Naive thymus-derived CD8-positive, alpha-beta T cell (primary cell): ENCODE measurements around the gene KLRC4. TPM values are rescaled to one million over a fixed set of nuclear protein-coding genes. Genes with fewer than 3 reads are reported as not detected.
"Not testable (repeated sequence)": the region's sequence is repeated elsewhere in the genome, so short reads cannot be mapped to it uniquely, and the experiment has no call there.

Experiments used
- ATAC-seq, 2 donors: fragments of 150-1000 bp; cut with Tn5 transposase in 1 of 2; sonication (Bioruptor Pico), chemical (Tn5 transposase) in 1 of 2; 1 replicate in 1 of 2; 2 replicates in 1 of 2; pipeline ENCODE4 v1.10.0; 2021; ENCODE audit warnings: mild to moderate bottlenecking in 2 of 2, moderate library complexity in 2 of 2
- POLR2A ChIA-PET: fragments of 350-600 bp; sonication (Branson Sonifier 250); formaldehyde crosslinking; loops from one replicate; lab custom pipeline; 2021; ENCODE audit warnings: antibody characterized with exemption; lab: Charles Lee
- DNase-seq, 10 donors: peaks; one replicate each; pipeline versions ENCODE4 v3.0.0 to v3.0.0-alpha.2; 2020 to 2022
- H3K27ac Mint-ChIP-seq, 10 donors: one replicate each; pipeline ENCODE4 v1.8.0; 2020 to 2022; ENCODE audit warnings: mild to moderate bottlenecking in 10 of 10, mixed read lengths in 10 of 10, moderate library complexity in 4 of 10, inconsistent platforms in 1 of 10
- H3K27me3 Mint-ChIP-seq, 5 donors: one replicate each; pipeline ENCODE4 v1.8.0; 2021 to 2022; ENCODE audit warnings: mixed read lengths in 5 of 5
- H3K36me3 Mint-ChIP-seq, 3 donors: one replicate each; pipeline ENCODE4 v1.8.0; 2020 to 2022; ENCODE audit warnings: mixed read lengths in 3 of 3, mild to moderate bottlenecking in 2 of 3, inconsistent platforms in 1 of 3
- H3K4me1 Mint-ChIP-seq, 4 donors: one replicate each; pipeline ENCODE4 v1.8.0; 2021 to 2022; ENCODE audit warnings: mixed read lengths in 4 of 4
- H3K4me3 Mint-ChIP-seq, 10 donors: one replicate each; pipeline ENCODE4 v1.8.0; 2020 to 2022; ENCODE audit warnings: mild to moderate bottlenecking in 10 of 10, mixed read lengths in 10 of 10, moderate library complexity in 6 of 10, inconsistent platforms in 1 of 10
- H3K9me3 Mint-ChIP-seq, 9 donors: one replicate each; pipeline ENCODE4 v1.8.0; 2020 to 2022; ENCODE audit warnings: mixed read lengths in 9 of 9, mild to moderate bottlenecking in 3 of 9, inconsistent platforms in 1 of 9, moderate library complexity in 1 of 9
- polyA plus RNA-seq, 3 donors: library from polyadenylated mRNA; unstranded; fragments of 300-500 nt; fragmentation: Illumina TruSeq; gene quantifications; one replicate each; pipeline ENCODE4 v1.2.3, GENCODE V29; 2021
- total RNA-seq, 8 experiments: library from RNA in 2 of 8; stranded (reverse) in 2 of 8; gene quantifications; one replicate each; pipeline ENCODE4 v1.2.3 and lab custom pipeline; 2021 to 2026

Gene KLRC4
- 10 to 100 TPM; 55.4 to 57.6 TPM for total RNA-seq
- polyA plus RNA-seq = 10 to 100 TPM in 2 of 3 donors, 1 to 10 TPM in 1; 1.3 to 31.8 (median 13.6) TPM
- total RNA-seq (lab: John Stamatoyannopoulos, UW) = 0 to 3.4 (median 2.3) reads per million in 6 experiments

GRCh38 chr12:10409392-10409791, at the start of gene KLRC4:
Gene KLRC4, minus strand, starts transcription at chr12:10409757. Its CDS starts 182 bp downstream, at chr12:10409575.
- POLR2A ChIA-PET = interaction anchor here (0.9 to 2.1 kb wide), 11 partner anchors 12 to 153 kb away, joined by 3 to 18 read pairs (median 6); no protein-coding TSS in a partner anchor
- DNase-seq (peak in 6 of 10 donors; percentile 7 to 68 (median 52)), ATAC-seq (peak; percentile 81 to 89)
- H3K27ac Mint-ChIP-seq = peak within 1 kb of the TSS; percentile 38 to 98 (median 92)
- peak within 1 kb of the TSS; percentile 86 to 97 (median 90) for H3K4me3 Mint-ChIP-seq
- no peaks in the 10 kb centered on the region for H3K27me3 Mint-ChIP-seq
- peaks cover 0 to 4% (median 0%) of the 10 kb centered on the region in 9 donors for H3K9me3 Mint-ChIP-seq
- H3K36me3 Mint-ChIP-seq = peaks cover 0 to 31% (median 27%) of the 10 kb centered on the region in 3 donors
- peaks cover 9 to 36% (median 25%) of the 10 kb centered on the region in 4 donors for H3K4me1 Mint-ChIP-seq

- H3K9me3 Mint-ChIP-seq = peaks cover 21 to 82% (median 69%) of the 10 kb centered on the region in 9 donors
- H3K27ac Mint-ChIP-seq = peak overlapping the region in 2 of 10 donors; percentile 52 to 80
- POLR2A ChIA-PET = no interaction called here
- ATAC-seq (no peak), DNase-seq (no peak)
- peaks cover 7 to 12% (median 12%) of the 10 kb centered on the region in 4 donors for H3K4me1 Mint-ChIP-seq
- H3K36me3 Mint-ChIP-seq = peaks cover 2 to 52% (median 47%) of the 10 kb centered on the region in 3 donors
- H3K27me3 Mint-ChIP-seq = no peaks in the 10 kb centered on the region
- no peak overlapping the region for H3K4me3 Mint-ChIP-seq
Observed at GRCh38 chr12:10457760-10458159, 48.2 kb upstream of the KLRC4 start.

- H3K36me3 Mint-ChIP-seq = peaks cover 0 to 44% (median 38%) of the 10 kb centered on the region in 3 donors
- H3K27me3 Mint-ChIP-seq = no peaks in the 10 kb centered on the region
- DNase-seq = no peak
- no peak overlapping the region for H3K4me3 Mint-ChIP-seq
- H3K9me3 Mint-ChIP-seq = peaks cover 16 to 73% (median 61%) of the 10 kb centered on the region in 9 donors
- no peak overlapping the region for H3K27ac Mint-ChIP-seq
- peaks cover 7 to 12% (median 11%) of the 10 kb centered on the region in 4 donors for H3K4me1 Mint-ChIP-seq
- POLR2A ChIA-PET = no interaction called here
- no peak for ATAC-seq
Observed at GRCh38 chr12:10456856-10457255, 47.3 kb upstream of the KLRC4 start.

GRCh38 chr12:10455766-10456165, 46.2 kb upstream of the KLRC4 start:
- ATAC-seq = no peak
- H3K27ac Mint-ChIP-seq = no peak overlapping the region

GRCh38 chr12:10454531-10454930, 45.0 kb upstream of the KLRC4 start:
- no peak for DNase-seq
- ATAC-seq = no peak
- Mint-ChIP-seq H3K4me3 (no peak overlapping the region), H3K4me1 (peaks cover 5 to 12% (median 11%) of the 10 kb centered on the region in 4 donors), H3K27me3 (no peaks in the 10 kb centered on the region), H3K27ac (peak overlapping the region in 1 of 10 donors; percentile 10), H3K9me3 (peaks cover 12 to 53% (median 46%) of the 10 kb centered on the region in 9 donors), H3K36me3 (peaks cover 0 to 33% (median 31%) of the 10 kb centered on the region in 3 donors)
- POLR2A ChIA-PET = no interaction called here

More at GRCh38 chr12:10455766-10456165, 46.2 kb upstream of the KLRC4 start:
- POLR2A ChIA-PET = no interaction called here
- Mint-ChIP-seq H3K4me3 (no peak overlapping the region), H3K36me3 (peaks cover 0 to 37% (median 35%) of the 10 kb centered on the region in 3 donors), H3K9me3 (peaks cover 14 to 65% (median 57%) of the 10 kb centered on the region in 9 donors), H3K27me3 (no peaks in the 10 kb centered on the region), H3K4me1 (peaks cover 5 to 12% (median 11%) of the 10 kb centered on the region in 4 donors)
- no peak for DNase-seq

GRCh38 chr12:10453156-10453555, 43.6 kb upstream of the KLRC4 start, which contains the start of gene KLRC1:
Gene KLRC1, minus strand, starts transcription at chr12:10453377. Its CDS starts 2,221 bp downstream, at chr12:10451156.
- H3K36me3 Mint-ChIP-seq = peaks cover 0 to 30% (median 27%) of the 10 kb centered on the region in 3 donors
- POLR2A ChIA-PET = no interaction called here
- DNase-seq (no peak), ATAC-seq (no peak)
- H3K27ac Mint-ChIP-seq = peak within 1 kb of the TSS in 1 of 10 donors; percentile 17
- H3K9me3 Mint-ChIP-seq = peaks cover 10 to 39% (median 33%) of the 10 kb centered on the region in 9 donors
- H3K27me3 Mint-ChIP-seq = no peaks in the 10 kb centered on the region
- peak within 1 kb of the TSS in 1 of 10 donors; percentile 47 for H3K4me3 Mint-ChIP-seq
- peaks cover 7 to 12% (median 10%) of the 10 kb centered on the region in 4 donors for H3K4me1 Mint-ChIP-seq

GRCh38 chr12:10448236-10448635, 38.7 kb upstream of the KLRC4 start:
- H3K27ac Mint-ChIP-seq = no peak overlapping the region
- peaks cover 0 to 3% (median 0%) of the 10 kb centered on the region in 9 donors for H3K9me3 Mint-ChIP-seq
- ATAC-seq = no peak
- H3K4me1 Mint-ChIP-seq = peaks cover 3 to 10% (median 6%) of the 10 kb centered on the region in 4 donors
- POLR2A ChIA-PET = no interaction called here
- peaks cover 0 to 2% (median 0%) of the 10 kb centered on the region in 3 donors for H3K36me3 Mint-ChIP-seq
- no peak overlapping the region for H3K4me3 Mint-ChIP-seq
- no peak for DNase-seq
- H3K27me3 Mint-ChIP-seq = no peaks in the 10 kb centered on the region

GRCh38 chr12:10446052-10446451, 36.5 kb upstream of the KLRC4 start:
- H3K27me3 Mint-ChIP-seq, ATAC-seq, H3K36me3 Mint-ChIP-seq, H3K27ac Mint-ChIP-seq, H3K4me3 Mint-ChIP-seq, H3K4me1 Mint-ChIP-seq, H3K9me3 Mint-ChIP-seq, POLR2A ChIA-PET, DNase-seq: not testable (repeated sequence)

GRCh38 chr12:10441144-10441543, 31.6 kb upstream of the KLRC4 start:
- POLR2A ChIA-PET, ATAC-seq, H3K36me3 Mint-ChIP-seq, H3K4me1 Mint-ChIP-seq, H3K9me3 Mint-ChIP-seq, DNase-seq, H3K27me3 Mint-ChIP-seq: not testable (repeated sequence)
- peak overlapping the region in 1 of 10 donors; percentile 33 for H3K4me3 Mint-ChIP-seq
- H3K27ac Mint-ChIP-seq = peak overlapping the region in 1 of 10 donors; percentile 36

GRCh38 chr12:10439608-10440274, 30.2 kb upstream of the KLRC4 start:
- DNase-seq, H3K4me3 Mint-ChIP-seq, H3K36me3 Mint-ChIP-seq, H3K9me3 Mint-ChIP-seq, ATAC-seq, H3K27me3 Mint-ChIP-seq, H3K27ac Mint-ChIP-seq, H3K4me1 Mint-ChIP-seq, POLR2A ChIA-PET: not testable (repeated sequence)

- H3K27me3 Mint-ChIP-seq, H3K4me1 Mint-ChIP-seq, ATAC-seq, H3K9me3 Mint-ChIP-seq, DNase-seq, H3K4me3 Mint-ChIP-seq, H3K27ac Mint-ChIP-seq, POLR2A ChIA-PET, H3K36me3 Mint-ChIP-seq: not testable (repeated sequence)
Observed at GRCh38 chr12:10437601-10438000, 28.0 kb upstream of the KLRC4 start.

- H3K9me3 Mint-ChIP-seq, H3K27me3 Mint-ChIP-seq, POLR2A ChIA-PET, H3K4me1 Mint-ChIP-seq, H3K36me3 Mint-ChIP-seq: not testable (repeated sequence)
- peak within 1 kb of the TSS in 5 of 10 donors; percentile 3 to 76 (median 44) for H3K27ac Mint-ChIP-seq
- DNase-seq (peak in 6 of 10 donors; percentile 12 to 60 (median 26)), ATAC-seq (peak; percentile 93 to 94)
- H3K4me3 Mint-ChIP-seq = peak within 1 kb of the TSS in 8 of 10 donors; percentile 30 to 70 (median 52)
Observed at GRCh38 chr12:10435816-10436215, 26.3 kb upstream of the KLRC4 start, which contains the start of gene KLRC2. Gene KLRC2, minus strand, starts transcription at chr12:10436010. Its CDS starts 24 bp downstream, at chr12:10435986.

- H3K4me1 Mint-ChIP-seq, H3K9me3 Mint-ChIP-seq, ATAC-seq, H3K27ac Mint-ChIP-seq, POLR2A ChIA-PET, H3K36me3 Mint-ChIP-seq, H3K4me3 Mint-ChIP-seq, H3K27me3 Mint-ChIP-seq, DNase-seq: not testable (repeated sequence)
Observed at GRCh38 chr12:10430623-10431022, 21.1 kb upstream of the KLRC4 start.
